Measurements from ENCODE around the gene NUDT1.

The NUDT1 gene

GRCh38 chr7:2278026-2278425 is 36.0 kb downstream of the NUDT1 start:
- no peak for TF ChIP-seq CTCF (IDR thresholded peaks at IDR 0.05; ENCODE audit: low read depth, low read length)

GRCh38 chr7:2279896-2280295 is 37.9 kb downstream of the NUDT1 start:
- TF ChIP-seq CTCF (IDR thresholded peaks at IDR 0.05; ENCODE audit: low read depth, low read length): no peak
- no peak overlapping the region for H3K4me3 ChIP-seq (ENCODE audit: low read depth, low read length)

More at GRCh38 chr7:2278026-2278425, 36.0 kb downstream of the NUDT1 start:
- no peak overlapping the region for H3K4me3 ChIP-seq (ENCODE audit: low read depth, low read length)

- TF ChIP-seq CTCF (IDR thresholded peaks at IDR 0.05; ENCODE audit: low read depth, low read length): no peak
- H3K4me3 ChIP-seq (ENCODE audit: low read depth, low read length): no peak overlapping the region
These were observed 38.4 kb downstream of the NUDT1 start for GRCh38 chr7:2280424-2280823.

- no peak overlapping the region for H3K4me3 ChIP-seq (ENCODE audit: low read depth, low read length)
- TF ChIP-seq CTCF (IDR thresholded peaks at IDR 0.05; ENCODE audit: low read depth, low read length): no peak
These were observed 39.5 kb downstream of the NUDT1 start for GRCh38 chr7:2281541-2281940.

- TF ChIP-seq CTCF (IDR thresholded peaks at IDR 0.05; ENCODE audit: low read depth, low read length): no peak
- H3K4me3 ChIP-seq (ENCODE audit: low read depth, low read length): no peak overlapping the region
These were observed 40.2 kb downstream of the NUDT1 start for GRCh38 chr7:2282185-2282751.

- no peak for TF ChIP-seq CTCF (IDR thresholded peaks at IDR 0.05; ENCODE audit: low read depth, low read length)
- no peak overlapping the region for H3K4me3 ChIP-seq (ENCODE audit: low read depth, low read length)
These were observed 41.0 kb downstream of the NUDT1 start for GRCh38 chr7:2283074-2283473.

- no peak for TF ChIP-seq CTCF (IDR thresholded peaks at IDR 0.05; ENCODE audit: low read depth, low read length)
- no peak overlapping the region for H3K4me3 ChIP-seq (ENCODE audit: low read depth, low read length)
These were observed 45.7 kb downstream of the NUDT1 start for GRCh38 chr7:2287745-2288144.
